Activated gamma-delta T cell treated with anti-CD3 and anti-CD28 coated beads, Interleukin-2, amount 50 U/mL, for 16 hours (primary cell): ENCODE data around the gene FBXO3.
"Not testable (repeated sequence)": the region's sequence is repeated elsewhere in the genome, so short reads cannot be mapped to it uniquely, and the experiment has no call there.

Source experiments
- DNase-seq: peaks from one replicate; pipeline ENCODE4 v3.0.0-alpha.2; 2020; ENCODE audit warnings: low read depth

The FBXO3 gene

DNA sequence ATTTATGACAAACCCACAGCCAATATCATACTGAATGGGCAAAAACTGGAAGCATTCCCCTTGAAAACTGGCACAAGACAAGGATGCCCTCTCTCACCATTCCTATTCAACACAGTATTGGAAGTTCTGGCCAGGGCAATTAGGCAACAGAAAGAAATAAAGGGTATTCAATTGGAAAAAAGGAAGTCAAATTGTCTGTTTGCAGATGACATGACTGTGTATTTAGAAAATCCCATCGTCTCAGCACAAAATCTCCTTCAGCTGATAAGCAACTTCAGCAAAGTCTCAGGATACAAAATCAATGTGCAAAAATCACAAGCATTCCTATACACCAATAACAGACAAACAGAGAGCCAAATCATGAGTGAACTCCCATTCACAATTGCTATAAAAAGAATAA is 46.8 kb downstream of the FBXO3 start:
- not testable (repeated sequence) for DNase-seq

DNA sequence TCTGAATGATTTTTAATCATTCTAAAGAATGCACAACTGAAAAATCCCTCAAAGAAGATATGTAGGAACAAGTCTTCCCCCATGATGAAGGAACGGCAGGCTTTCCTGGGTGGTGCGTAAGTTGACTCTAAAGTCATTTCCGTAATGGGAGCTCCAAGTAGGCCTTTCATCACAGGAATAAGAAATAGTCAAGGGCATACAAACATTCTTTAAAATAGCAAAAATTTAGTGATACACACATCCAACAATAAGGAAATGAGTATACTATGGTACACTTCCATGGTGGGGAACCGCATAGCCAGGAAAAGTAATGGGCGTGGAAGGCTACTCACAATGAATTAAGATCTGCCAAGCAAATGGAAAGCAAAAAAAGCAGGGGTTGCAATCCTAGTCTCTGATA is 48.8 kb downstream of the FBXO3 start:
- DNase-seq = no peak

DNA sequence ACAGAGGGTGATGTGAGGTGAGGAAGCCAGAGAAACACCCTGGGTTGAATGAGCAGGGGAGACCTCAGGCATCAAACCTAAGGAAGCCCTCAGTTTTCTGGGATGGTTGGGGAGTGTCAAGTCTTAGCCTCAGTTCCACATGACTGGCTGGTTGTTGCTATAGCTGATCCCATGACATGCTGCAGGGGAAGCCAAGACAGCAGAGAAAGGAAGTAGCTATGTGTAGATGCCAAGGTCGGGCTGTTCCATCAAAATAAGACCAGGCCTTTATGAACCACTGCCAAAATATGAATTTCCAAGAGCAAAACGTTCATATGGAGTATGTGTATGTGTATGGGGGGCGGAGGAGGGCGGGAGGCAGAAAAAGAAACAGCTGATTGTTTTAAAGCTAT is 49.7 kb downstream of the FBXO3 start:
- no peak for DNase-seq

DNA sequence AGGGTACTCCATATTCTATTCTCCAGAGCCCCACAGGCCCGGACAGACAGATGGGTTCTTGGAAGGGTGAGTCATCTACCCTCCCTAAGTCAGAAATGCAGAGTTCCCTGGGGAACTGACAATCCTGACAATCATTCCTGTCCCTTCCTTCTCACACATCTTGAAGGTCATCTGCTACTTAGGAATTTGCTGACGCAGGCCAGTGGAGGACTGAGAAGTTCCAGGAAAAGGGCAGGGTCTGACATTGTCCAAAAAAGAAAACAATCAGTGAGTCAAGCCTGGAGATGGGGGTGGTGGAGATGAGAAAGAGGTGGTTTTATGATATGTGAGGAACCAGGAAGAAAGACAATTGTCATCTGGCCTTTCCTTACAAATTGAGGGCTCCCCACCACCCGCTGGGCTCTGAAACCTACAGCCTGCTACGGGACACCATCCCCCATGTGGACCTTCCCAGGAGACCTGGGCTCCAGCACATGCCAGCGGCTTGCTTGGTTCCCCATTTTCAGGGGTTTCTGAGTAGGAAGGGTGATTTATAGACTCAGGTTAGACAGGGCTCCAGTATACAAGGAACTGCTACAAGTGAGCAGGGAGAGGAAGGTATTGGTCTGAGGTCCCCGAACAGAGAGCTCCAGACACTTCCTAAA is 51.0 kb downstream of the FBXO3 start:
- DNase-seq = no peak

DNA sequence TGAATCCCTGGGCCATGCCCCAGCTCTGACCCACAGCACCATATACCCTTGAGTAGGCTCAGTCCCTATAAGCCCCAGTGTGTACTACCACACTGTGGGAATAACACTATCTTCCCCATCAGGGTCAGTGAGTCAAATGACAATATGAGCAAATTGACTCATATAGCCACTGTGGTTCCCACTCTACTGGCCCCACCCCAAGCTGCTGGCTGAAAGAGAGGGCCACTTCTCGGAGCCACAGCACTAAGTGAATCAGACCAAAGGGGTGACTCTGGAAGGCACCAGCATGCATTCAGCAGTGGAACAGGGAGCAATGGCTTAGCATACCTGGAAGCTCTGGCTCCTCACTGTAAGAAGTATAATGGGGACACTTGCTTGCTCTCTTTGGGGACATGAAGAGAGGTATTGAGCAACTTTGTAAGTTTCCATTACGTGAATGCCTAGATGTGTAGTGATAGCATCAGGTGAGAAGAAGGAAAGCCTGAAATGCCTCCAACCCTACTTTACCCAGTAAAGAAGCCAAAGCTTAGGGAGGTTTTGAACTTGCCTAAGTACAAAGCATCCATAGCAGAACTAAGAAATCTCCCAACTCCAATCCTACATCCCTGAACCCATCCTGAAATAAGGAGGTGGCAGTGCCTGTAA is 51.6 kb downstream of the FBXO3 start:
- no peak for DNase-seq

DNA sequence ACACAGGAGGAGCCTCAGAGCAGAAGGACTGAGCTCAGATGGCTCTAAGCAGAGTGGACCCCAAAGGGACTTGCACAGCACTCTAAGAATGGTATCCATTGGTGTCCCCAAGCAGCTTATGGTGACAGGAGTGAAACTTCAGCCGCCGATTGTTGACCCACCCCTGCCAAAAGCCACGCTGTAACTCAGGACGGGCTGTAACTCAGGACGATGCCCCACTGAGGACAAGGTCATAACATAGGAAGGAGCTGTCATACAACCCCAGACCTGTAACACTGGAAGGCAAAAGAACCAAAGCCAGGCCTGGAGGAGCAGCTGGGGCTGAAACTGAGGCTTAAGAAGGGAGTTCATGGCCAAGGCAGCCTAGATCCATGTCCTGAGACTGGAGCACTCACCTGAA is 52.3 kb downstream of the FBXO3 start:
- no peak for DNase-seq

DNA sequence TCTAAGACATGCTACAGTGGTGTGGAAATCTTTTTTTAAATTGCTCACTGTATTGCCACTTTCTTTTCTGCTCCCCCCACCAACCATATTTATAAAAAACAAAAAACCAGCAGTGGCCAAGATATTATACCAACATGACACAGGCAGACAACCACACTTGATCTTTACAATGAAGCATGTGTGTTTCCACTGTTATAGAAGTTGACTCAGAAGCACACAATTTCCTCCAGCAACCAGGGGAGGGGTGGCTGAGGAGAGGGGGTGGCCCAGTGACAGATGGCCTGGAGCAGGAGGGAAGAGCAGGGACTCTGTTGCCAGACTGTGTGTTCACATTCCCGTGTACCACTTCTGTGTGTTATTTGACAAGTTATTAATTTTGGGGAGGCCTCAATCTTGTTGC is 52.9 kb downstream of the FBXO3 start:
- DNase-seq = no peak

DNA sequence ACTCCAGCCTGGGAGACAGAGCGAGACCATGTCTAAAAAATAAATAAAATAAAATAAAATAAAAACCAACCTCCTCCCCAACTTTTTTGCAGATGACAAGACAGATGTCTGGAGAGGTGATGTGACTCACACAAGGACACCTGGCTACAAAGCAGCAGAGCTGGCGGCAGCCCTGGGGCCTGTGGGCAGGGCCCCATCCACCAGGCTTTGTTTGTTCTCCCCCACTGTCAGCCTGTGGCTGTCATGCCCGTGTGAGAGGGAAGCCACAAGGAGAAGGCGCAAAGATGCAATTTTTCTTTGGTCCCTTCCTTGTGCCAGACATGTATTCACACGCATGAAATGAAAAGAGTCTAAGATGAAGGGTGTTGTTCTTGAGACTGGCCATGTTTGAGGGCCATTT is 54.7 kb downstream of the FBXO3 start:
- DNase-seq = no peak

DNA sequence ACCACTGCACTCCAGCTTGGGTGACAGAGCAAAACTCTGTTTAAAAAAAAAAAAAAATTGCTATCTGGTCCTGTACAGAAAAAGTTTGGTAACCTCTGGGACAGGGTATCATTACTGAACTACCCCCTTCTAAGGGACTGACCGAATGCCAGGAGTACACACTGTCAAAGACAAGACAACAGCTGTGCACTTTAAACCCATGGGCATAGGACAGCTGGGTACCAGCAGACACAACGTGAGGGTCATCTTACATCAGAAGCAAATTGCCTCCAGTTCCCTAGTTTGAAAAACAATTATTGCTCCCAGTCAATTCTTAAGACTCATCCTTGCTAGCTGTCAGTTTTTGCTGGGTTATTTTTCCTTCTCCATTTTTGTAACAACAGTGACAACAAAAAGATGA is 55.9 kb downstream of the FBXO3 start:
- DNase-seq = no peak

DNA sequence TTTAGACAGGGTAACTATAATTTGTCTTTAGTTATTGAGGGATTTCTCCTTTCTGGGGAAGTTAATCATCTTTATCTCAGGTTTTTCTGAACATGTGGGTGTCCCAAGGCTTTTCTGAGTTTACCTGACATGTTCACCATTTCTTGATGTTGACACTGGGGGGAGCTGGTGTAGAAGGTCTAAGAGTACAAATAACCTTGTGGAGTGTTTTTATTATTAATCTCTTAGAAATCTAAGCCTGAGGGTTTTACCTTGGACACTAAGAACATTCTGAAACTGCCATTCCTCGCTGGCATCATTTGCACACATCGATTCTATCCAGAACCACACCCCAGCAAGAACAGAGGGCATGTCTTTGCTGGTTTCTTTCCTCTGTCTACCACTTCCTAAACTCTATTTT is 58.1 kb downstream of the FBXO3 start:
- no peak for DNase-seq

DNA sequence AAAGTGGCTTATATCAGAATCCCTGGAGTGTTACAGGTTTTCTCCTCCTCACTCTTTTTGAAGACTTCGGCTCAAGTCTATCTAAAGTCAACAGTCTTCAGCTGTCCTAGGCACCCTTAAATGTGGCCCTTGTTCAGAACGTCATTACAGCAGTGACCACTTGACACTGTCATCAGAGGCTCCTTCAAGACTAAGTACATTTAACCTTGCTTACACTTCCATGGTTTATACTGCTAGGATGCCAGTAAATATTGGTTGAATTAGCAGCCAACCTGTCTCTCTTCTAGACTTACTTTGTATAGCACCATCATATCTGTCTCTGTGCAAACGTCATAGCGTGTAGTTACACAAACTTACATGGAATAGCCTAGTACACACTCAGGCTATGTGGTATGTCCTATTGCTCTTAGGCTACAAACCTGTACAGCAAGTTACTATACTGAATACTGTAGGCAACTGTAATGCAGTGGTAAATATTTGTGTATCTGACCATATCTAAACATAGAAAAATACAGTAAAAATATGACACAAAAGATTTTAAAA is 60.4 kb downstream of the FBXO3 start:
- DNase-seq = no peak

DNA sequence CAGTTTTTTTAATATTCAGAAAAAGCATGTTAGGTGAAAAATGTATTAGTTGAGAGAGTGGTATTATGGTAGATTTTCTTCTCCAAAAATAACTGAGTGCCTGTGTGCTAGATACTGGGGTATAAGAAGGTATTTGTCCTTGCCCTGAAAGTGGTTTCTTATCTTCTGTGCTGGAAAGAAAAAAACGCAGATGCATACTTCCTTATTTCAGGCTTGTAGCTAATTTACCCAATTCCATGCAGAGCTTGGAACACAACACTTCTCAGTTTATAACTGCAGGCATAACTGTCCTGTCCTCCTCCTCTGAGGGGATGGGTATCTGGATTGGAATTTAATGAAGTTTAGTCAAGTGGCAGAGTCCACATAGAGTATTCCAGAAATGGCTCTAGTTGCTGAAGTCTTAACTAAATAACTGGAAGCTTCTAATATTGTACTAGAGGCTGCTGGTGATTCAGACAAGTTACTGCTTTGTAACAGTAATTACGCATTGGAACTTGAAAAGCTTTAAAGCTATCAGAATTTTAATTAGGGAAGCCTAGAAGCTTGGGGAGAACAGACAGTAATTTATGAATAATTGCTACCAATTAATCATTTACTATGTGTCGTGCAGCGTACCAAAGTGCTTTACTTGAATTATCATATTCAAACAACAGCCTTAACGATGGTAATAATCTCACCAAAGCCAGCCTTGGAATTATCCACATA is 61.0 kb downstream of the FBXO3 start:
- DNase-seq = no peak

DNA sequence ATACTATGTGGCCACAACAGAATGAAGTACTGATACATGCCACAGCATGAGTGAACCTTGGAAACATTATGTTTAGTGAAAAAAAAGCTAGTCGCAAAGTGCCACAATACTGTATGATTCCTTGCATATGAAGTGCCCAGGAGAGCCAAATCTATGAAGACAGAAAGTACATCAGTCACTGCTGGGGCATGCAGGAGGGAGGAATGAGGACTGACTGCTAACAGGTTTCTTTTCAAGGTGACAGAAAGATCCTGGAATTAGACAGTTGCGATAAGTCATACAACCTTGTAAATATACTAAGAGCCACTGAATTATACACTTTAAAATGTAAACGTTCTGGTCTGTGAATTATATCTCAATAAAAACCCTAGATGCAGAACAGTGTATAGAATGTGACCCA is 61.9 kb downstream of the FBXO3 start:
- no peak for DNase-seq

DNA sequence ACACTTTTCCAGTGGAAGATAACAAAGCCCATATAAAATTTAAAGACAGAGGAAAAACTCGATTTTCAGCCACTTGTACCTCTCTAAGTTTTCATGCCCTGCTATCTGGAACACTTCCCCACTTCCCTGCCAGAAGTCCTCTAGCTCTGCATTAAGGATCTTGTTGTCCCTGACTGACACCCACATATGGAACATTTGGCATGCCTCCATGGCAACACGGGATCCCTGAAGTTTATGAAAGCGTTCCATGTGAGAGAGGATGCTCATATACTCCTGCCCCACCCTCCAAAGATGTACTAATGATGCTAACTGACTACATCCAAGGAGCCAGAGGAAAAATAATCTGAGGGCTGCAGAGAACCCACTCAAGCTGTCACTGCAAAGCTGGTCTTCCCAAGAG is 64.9 kb downstream of the FBXO3 start:
- DNase-seq = no peak

DNA sequence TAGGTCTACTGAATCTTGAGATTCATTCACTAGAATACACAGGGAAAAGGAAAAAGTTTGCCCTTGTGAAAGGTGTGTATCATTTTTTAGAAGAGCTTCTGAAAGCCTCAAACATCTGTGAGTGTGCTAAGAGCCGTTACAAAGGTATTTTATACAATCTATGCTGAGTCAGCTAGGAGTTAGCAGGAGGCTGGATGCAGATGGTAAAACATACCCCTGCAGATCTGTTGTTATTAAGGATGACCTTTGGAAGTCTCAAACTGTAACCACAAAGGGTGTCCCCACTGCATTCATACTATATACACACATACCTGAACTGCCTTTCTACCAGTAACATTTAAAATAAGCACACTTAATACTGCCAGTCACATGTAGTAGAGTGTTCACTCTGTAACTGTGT is 65.3 kb downstream of the FBXO3 start:
- no peak for DNase-seq

DNA sequence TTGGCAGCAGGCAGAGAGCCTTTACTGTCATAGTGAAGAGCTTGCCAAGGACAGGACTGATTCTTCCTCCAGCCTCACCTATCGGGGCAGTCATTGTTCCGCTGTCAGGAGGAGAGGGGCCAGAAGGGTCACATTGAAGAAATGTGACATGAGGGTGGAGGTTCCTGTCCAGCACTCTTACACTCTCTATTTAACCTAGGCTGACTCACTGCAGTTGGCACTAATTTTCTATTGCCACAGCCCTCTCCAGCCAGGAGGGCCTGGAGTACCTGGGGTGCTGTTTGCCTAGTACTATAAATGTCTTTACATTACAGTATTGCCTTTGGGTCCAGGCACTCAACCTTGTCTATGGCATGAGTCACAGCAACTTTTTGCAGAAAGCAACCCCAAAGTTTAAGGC is 66.5 kb downstream of the FBXO3 start:
- DNase-seq = not testable (repeated sequence)

DNA sequence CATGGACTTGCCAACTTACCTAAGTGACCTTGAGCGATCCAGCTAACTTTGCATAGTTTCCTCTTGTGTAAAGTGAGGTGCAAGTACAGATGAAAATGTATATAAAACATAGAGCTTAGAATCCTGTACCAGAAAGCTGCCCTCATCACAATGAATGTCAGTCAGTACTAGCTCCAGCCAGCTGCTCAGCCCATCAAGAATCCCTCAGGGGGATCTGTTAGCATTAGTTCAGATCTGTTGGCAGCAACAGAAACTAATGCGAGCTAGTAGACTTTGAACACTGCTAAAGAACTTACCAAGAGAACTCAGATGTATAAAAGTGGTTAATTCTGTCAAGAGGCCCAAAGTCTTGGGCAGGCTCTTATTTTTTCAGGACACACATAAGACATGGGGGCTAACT is 67.4 kb downstream of the FBXO3 start:
- DNase-seq = no peak

DNA sequence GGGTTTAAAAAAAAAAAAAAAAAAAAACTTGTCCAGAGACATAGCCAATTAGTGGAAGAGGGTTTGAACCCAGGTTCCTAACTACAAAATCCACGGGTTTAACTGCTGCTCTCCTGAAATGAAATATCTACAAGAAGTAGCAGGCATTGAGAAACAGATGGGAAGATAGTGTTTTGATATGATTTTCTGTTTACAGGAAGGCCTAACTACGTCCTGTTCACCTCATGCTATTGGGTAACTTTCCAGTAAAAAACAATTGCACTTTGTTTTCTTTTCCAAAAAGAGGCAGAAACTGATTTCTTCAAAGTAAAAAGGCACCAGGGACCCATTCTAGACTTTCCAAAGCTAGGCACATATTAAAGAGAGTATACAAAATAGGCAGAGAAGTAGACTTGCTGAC is 67.8 kb downstream of the FBXO3 start:
- DNase-seq = no peak

DNA sequence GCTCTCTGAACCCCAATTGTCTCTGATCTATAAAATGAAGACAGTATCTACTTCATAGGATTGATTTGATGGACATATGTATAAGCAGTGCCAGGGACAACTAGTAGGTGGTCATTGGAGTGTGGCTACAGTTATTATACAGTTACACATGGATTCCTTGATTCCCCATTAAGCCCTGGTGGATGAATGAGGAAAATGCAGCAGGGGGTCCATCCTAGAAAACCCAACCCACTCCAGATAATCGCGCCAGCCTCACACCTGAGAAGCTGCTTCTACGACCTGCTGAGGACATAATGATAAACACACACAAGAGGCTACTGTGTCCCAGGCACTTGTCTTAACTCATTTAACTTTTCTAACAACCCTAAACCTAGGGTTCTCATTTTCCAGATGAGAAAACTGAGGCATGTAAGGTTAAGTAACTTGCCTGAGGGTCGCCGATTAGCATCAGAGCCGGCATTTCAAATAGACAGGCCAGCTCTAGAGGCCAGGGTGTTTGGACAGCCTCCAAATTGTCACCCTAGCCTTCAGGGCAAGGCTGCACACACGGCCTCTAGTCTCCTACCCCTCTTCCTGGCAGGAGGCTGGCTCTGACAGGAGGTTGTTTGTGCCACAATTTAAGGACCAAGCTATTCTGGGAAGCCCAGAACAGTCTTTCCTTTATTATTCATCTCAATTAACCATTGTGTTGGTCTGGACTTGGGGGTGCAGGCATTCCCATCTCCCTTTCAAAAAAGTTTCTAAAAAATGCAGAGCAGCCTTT is 69.9 kb downstream of the FBXO3 start:
- no peak for DNase-seq

DNA sequence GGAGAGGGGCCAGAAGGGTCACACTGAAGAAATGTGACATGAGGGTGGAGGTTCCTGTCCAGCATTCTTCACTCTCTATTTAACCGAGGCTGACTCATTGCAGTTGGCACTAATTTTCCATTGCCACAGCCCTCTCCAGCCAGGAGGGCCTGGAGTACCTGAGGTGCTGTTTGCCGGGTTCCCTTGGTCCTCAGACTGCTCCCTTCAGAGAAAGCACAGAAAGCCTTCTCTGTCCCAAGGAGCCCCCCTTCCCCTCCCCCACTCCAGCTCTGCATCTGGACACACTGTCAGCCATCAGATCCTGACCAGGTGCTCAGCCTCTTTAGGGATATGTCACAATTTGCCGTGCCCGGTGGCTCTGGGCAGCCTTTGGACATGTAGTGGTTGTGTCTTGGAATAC is 70.5 kb downstream of the FBXO3 start:
- no peak for DNase-seq

DNA sequence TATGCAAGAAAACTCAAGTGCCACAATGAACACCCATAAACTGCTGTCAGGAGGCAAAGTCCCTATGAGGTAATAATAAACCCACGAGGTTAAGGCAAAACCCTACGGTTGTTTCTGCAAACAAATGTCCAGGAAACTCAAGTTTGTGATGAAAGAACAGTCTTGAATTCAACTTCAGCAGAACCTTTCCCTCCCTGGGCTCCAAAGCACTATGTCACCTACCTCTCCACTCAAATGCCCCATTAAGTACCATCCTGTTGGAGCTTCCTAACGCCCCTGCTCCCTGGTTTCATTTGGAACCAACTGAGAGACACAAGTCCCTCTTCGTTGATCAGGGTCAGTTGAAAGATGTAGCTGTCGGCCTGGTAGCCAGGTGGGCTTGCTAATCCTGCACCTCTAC is 71.1 kb downstream of the FBXO3 start:
- DNase-seq = no peak
